Adrenal gland (tissue), 12 donors: ENCODE results near the gene KCTD19. TPM values are rescaled to one million over a fixed set of nuclear protein-coding genes. Genes with fewer than 3 reads are reported as not detected.
"Not testable (repeated sequence)": the region's sequence is repeated elsewhere in the genome, so short reads cannot be mapped to it uniquely, and the experiment has no call there.

ENCODE experiments used
- DNase-seq, 7 donors: peaks; one replicate each; pipeline ENCODE4 v3.0.0-alpha.2; 2019 to 2020
- H3K27ac ChIP-seq, 5 donors: fragments of 200-600 bp; sonication (generic) in 4 of 5; 1 replicate in 3 of 5; 2 replicates in 2 of 5; pipeline versions ENCODE4 v1.5.1 to v1.8.0; 2016 to 2020; ENCODE audit warnings: mild to moderate bottlenecking in 1 of 5
- H3K27me3 ChIP-seq: fragments of 200-600 bp; 2 replicates; pipeline ENCODE4 v1.8.0; 2021
- H3K36me3 ChIP-seq, 2 donors: fragments of 200-600 bp; replicated peaks in 1 of 2; 1 replicate in 1 of 2; 2 replicates in 1 of 2; pipeline versions ENCODE4 v1.5.1 to v1.8.0; 2018 to 2022
- H3K4me1 ChIP-seq, 2 donors: fragments of 200-600 bp; replicated peaks in 1 of 2; 1 replicate in 1 of 2; 2 replicates in 1 of 2; pipeline versions ENCODE4 v1.5.1 to v1.8.0; 2018 to 2021
- H3K4me3 ChIP-seq, 4 donors: fragments of 200-600 bp; sonication (generic) in 3 of 4; one replicate each; pipeline ENCODE4 v1.5.1; 2016 to 2018
- H3K9me3 ChIP-seq, 3 donors: fragments of 200-600 bp; sonication (generic) in 1 of 3; replicated peaks in 1 of 3; 1 replicate in 2 of 3; 2 replicates in 1 of 3; pipeline versions ENCODE4 v1.5.1 to v1.8.0; 2016 to 2021
- POLR2A ChIP-seq, 2 donors: fragments of 450-650 bp; IDR thresholded peaks; one replicate each; pipeline ENCODE4 v1.6.1; 2017; ENCODE audit warnings: antibody characterized with exemption in 2 of 2, mild to moderate bottlenecking in 2 of 2, moderate library complexity in 1 of 2
- WGBS, 4 donors: extraction: QIAGEN DNeasy Blood & Tissue Kit in 2 of 4; methylation state at CpG; one replicate each; pipeline versions ENCODE4 v1.1.5 to v1.1.7; 2013 to 2017; 5-methylcytosine and 5-hydroxymethylcytosine counted together
- intact Hi-C, 2 donors: fragments of 100-400 bp; cut with DNase I; formaldehyde crosslinking; loops; one replicate each; pipeline versions ENCODE4 v1.14.1 to v1.15.0; 2022 to 2023
- polyA plus RNA-seq, 3 donors: library from polyadenylated mRNA; stranded (reverse); fragments of 200-250 nt in 2 of 3; fragments of 350-450 nt in 1 of 3; fragmentation: Illumina TruSeq in 1 of 3; extraction: RNeasy Lipid Tissue Mini Kit (QIAGEN cat#74804) in 1 of 3; gene quantifications; one replicate each; pipeline ENCODE4 v1.2.3, GENCODE V29; 2013 to 2014
- total RNA-seq, 9 donors: library from RNA; depleted of rRNA in 4 of 9; stranded (reverse); fragments of >200 nt in 4 of 9; fragments of 120-200 nt in 1 of 9; fragmentation: NEBNext Ultra II Directional in 1 of 9; extraction: Animal tissue kit (Norgen Biotek cat#: 25700) in 1 of 9; gene quantifications; one replicate each; pipeline versions ENCODE4 v1.1.0 to v1.2.4, GENCODE V29; 2013 to 2023
- TF ChIP-seq, protein P1 (sequence below), 6 experiments: fragments of 450-650 bp in 4 of 6; fragments of 200-600 bp in 2 of 6; sonication (generic) in 1 of 6; IDR thresholded peaks; 1 replicate in 5 of 6; 2 replicates in 1 of 6; pipeline versions ENCODE4 v1.5.1 to v1.8.0; 2016 to 2021; ENCODE audit warnings: antibody characterized with exemption in 6 of 6, mild to moderate bottlenecking in 2 of 6, moderate library complexity in 1 of 6
- donor health status: healthy with polysubstance abuse.
- donor health status: Bipolar disorder and iron deficiency.
- donor health status: DM: yes; HTN: yes; CAD: no.
- donor health status: DM: no; HTN: no; CAD: no.
- donor health status: DM: no; HTN: no; CAD: no.
- donor health status: DM: yes; HTN: yes; CAD: no.

Gene KCTD19
- total and polyA plus RNA-seq, 12 donors = 0.04 to 3.2 (median 0.18) TPM; not detected in 7

DNA sequence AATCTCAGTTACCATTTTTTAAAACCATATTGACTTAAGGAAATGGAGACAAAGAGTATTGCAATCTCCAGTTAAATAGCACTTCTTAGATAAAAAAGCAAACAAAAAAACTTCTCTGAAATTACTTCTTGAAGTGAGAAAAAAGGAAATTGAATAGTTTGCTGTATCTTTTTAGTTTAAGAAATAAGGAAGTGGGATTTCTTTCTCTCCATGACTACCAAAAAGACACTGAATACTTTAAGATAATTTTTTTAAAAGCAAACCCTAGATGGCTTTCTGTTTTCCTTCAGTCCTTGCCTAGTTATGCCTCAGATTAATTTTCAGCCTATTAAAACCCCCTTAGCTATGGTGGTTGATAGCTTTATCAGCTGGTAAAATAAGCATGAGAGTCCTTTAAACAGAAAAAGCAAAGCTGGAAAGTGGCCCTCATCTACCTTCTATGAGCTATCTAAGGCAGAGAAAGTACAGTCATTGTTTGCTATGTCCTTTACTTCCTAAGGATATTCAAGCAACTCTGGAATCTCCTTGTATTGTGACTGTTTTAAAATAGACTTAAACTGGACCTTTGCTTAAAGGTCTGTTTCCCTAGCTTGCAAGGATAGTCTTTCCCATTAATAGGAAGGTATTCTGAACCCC lies 38.2 kb upstream of the KCTD19 start:
- H3K27me3 ChIP-seq = no peaks in the 10 kb centered on the region
- intact Hi-C loops = no loop called here
- no peak overlapping the region for H3K27ac ChIP-seq
- H3K9me3 ChIP-seq = no peaks in the 10 kb centered on the region
- H3K4me3 ChIP-seq = no peak overlapping the region
- H3K36me3 ChIP-seq = no peaks in the 10 kb centered on the region
- TF ChIP-seq, protein P1, sequence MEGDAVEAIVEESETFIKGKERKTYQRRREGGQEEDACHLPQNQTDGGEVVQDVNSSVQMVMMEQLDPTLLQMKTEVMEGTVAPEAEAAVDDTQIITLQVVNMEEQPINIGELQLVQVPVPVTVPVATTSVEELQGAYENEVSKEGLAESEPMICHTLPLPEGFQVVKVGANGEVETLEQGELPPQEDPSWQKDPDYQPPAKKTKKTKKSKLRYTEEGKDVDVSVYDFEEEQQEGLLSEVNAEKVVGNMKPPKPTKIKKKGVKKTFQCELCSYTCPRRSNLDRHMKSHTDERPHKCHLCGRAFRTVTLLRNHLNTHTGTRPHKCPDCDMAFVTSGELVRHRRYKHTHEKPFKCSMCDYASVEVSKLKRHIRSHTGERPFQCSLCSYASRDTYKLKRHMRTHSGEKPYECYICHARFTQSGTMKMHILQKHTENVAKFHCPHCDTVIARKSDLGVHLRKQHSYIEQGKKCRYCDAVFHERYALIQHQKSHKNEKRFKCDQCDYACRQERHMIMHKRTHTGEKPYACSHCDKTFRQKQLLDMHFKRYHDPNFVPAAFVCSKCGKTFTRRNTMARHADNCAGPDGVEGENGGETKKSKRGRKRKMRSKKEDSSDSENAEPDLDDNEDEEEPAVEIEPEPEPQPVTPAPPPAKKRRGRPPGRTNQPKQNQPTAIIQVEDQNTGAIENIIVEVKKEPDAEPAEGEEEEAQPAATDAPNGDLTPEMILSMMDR (IDR thresholded peaks at IDR 0.05) = no peak
- no peak for TF ChIP-seq POLR2A (IDR thresholded peaks at IDR 0.05)
- peaks cover 0 to 6% of the 10 kb centered on the region in 2 donors for H3K4me1 ChIP-seq
- no peak for DNase-seq

DNA sequence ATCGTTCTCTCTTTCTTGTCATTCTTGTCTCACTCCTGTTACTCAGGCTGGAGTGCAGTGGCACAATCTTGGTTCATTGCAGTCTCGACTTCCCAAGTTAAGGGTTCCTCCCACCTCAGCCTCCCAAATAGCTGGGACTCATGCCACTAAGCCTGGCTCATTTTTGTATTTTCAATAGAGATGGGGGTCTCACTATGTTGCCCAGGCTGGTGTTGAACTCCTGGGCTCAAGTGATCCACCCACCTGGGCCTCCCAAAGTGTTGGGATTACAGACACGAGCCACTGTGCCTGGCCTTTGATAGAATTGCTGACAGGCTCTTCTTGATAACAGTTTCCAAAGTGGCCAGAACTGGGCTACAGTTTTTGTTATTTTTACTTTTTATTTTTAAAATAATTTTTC lies 34.5 kb upstream of the KCTD19 start:
- no peaks in the 10 kb centered on the region for H3K27me3 ChIP-seq
- 76 to 90% (median 87%) methylated on average over 3 of the region's 3 CpGs for WGBS, 4 donors
- no peaks in the 10 kb centered on the region for H3K9me3 ChIP-seq
- no peak for DNase-seq
- intact Hi-C loops = no loop called here
- peaks cover 0 to 6% of the 10 kb centered on the region in 2 donors for H3K4me1 ChIP-seq
- H3K27ac ChIP-seq = no peak overlapping the region
- TF ChIP-seq, protein P1 (IDR thresholded peaks at IDR 0.05) = no peak
- TF ChIP-seq POLR2A (IDR thresholded peaks at IDR 0.05) = no peak
- no peaks in the 10 kb centered on the region for H3K36me3 ChIP-seq
- H3K4me3 ChIP-seq = no peak overlapping the region

DNA sequence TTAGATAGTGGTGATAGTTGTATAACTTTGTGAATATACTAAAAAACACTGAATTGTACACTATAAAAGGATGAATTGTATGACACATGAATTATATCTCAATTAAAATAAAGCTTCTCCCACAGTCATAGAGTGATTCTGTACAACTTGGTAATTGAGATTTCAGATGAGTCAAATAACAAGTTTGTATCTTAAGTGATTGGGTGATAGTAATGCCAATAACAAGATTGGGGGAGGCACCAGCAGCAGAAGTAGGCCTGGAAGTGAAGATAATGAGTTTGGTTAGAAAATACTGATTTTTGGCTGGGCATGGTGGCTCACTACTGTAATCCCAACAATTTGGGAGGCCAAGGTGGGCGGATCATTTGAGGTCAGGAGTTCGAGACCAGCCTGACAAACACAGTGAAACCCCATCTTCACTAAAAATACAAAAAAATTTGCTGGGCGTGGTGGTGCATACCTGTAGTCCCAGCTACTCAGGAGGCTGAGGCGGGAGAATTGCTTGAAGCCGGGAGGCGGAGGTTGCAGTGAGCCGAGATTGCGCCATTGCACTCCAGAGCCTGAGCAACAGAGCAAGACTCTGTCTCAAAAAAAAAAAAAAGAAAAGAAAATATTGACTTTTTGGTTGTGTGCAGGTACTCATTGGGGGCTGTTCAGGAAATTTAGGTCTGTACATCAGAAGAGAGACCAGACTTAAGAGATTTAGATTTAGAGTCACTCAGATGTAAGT lies 33.2 kb upstream of the KCTD19 start:
- DNase-seq, intact Hi-C loops: not testable (repeated sequence)

DNA sequence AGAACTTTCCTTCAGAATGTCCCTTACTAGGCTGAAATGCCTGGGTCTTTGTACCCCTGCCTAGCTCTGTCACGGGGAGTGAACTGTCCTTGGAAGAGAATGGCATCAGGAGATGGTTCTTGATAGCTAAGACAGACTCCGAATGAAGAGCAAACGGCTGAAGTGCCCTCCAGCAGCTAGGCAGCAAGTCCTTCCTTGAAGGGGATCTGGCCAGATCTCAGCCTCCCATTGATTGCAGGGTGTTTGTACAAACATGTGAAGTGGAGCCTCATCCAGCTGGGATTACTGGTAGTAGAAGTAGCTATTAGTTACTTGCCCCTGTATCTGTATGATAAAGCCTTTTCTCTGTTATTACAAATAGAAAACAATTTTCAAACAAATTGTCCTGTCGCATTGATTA lies 31.0 kb upstream of the KCTD19 start:
- WGBS, 4 donors = 59 to 82% (median 72%) methylated on average over 4 of the region's 4 CpGs
- Histone ChIP-seq H3K9me3 (no peaks in the 10 kb centered on the region), H3K27me3 (no peaks in the 10 kb centered on the region), H3K4me3 (no peak overlapping the region), H3K36me3 (no peaks in the 10 kb centered on the region), H3K4me1 (no peaks in the 10 kb centered on the region), H3K27ac (no peak overlapping the region)
- no peak for DNase-seq
- intact Hi-C loops = no loop called here
- TF ChIP-seq POLR2A (IDR thresholded peaks at IDR 0.05) = no peak
- TF ChIP-seq, protein P1 (IDR thresholded peaks at IDR 0.05) = no peak

More for the DNA sequence above, 33.2 kb upstream of the KCTD19 start:
- not testable (repeated sequence) for H3K36me3 ChIP-seq, H3K27ac ChIP-seq, H3K27me3 ChIP-seq, H3K4me3 ChIP-seq, H3K9me3 ChIP-seq, H3K4me1 ChIP-seq
- WGBS, 4 donors = 90 to 96% (median 95%) methylated on average over 8 of the region's 8 CpGs

DNA sequence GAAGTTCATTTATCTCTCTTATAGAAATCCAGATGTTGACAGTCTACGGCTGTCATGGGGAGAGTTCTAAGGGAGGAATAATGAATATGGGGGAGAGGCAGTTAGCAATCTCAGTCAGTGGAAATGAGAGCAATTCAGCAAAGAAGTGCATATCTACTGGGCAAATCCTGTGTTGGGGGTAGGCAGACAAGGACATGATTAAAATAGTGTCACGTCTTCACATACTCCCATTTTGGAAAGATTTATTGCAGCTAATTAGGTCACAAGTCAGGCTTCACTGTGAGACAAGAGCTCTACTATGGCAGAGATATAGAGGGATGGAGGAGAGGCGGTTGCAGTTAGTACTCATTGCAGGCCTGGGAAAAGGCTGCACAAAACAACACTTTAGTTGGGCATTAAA lies 29.9 kb upstream of the KCTD19 start:
- H3K4me3 ChIP-seq = no peak overlapping the region
- no peaks in the 10 kb centered on the region for H3K9me3 ChIP-seq
- no peaks in the 10 kb centered on the region for H3K27me3 ChIP-seq
- no peak overlapping the region for H3K27ac ChIP-seq
- no peak for DNase-seq
- intact Hi-C loops = no loop called here
- no peaks in the 10 kb centered on the region for H3K4me1 ChIP-seq
- no peaks in the 10 kb centered on the region for H3K36me3 ChIP-seq
- WGBS, 4 donors = 64 to 84% (median 74%) methylated on average over 3 of the region's 3 CpGs
- TF ChIP-seq, protein P1 (IDR thresholded peaks at IDR 0.05) = no peak
- TF ChIP-seq POLR2A (IDR thresholded peaks at IDR 0.05) = no peak

DNA sequence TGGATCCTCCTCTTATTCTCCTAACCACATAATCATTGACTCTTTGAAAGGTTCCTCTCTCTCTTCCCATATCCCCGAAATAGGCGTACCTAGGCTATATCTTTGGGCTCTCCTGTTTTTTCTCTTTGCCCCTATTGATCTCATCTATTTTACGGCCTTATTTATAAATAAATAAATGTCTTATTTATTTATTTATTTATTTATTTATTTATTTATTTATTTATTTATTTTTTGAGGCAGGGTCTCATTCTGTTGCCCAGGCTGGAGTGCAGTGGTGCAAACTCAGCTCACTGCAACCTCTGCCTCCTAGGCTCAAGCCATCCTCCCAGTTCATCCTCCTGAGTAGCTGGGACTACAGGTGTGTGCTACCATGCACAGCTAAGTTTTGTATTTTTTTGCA lies 25.9 kb upstream of the KCTD19 start:
- intact Hi-C loops, H3K36me3 ChIP-seq, H3K4me3 ChIP-seq, H3K4me1 ChIP-seq, H3K27ac ChIP-seq, H3K27me3 ChIP-seq, DNase-seq, H3K9me3 ChIP-seq: not testable (repeated sequence)
- whole genome bisulfite sequencing, 4 donors = 91 to 98% (median 95%) methylated on average over 3 of the region's 3 CpGs
